ENCODE measurements around the gene RPH3AL. TPM values are rescaled to one million over a fixed set of nuclear protein-coding genes. Genes with fewer than 3 reads are reported as not detected.
"Not testable (repeated sequence)": the region's sequence is repeated elsewhere in the genome, so short reads cannot be mapped to it uniquely, and the experiment has no call there.

Gene RPH3AL
- total RNA-seq, 1 donor from 2014 or later: 44.2 TPM

DNA sequence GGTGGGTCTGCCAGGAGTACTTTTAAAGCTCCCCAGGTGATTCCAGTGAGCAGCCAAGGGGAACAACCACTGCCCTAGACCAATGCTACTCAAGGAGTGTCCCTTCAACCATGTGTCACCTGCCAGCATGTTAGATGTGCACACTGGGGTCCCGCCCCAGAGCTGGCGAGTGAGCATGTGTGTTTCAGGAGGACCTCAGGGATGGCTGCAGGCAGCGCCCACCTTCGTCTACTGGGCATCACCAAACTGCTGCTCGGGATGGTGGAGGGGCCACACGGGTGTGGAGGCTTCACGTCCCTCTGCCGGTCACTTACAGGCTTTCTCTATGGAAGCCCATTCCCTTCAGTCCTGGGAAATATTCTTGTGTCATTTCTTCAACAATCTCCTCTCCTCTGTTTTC is 142.2 kb downstream of the RPH3AL start:
- Histone ChIP-seq H3K4me1 (no peaks in the 10 kb centered on the region), H3K4me3 (no peak overlapping the region), H3K9me3 (no peaks in the 10 kb centered on the region), H3K27ac (no peak overlapping the region), H3K27me3 (no peaks in the 10 kb centered on the region), H3K36me3 (no peaks in the 10 kb centered on the region)
- intact Hi-C loops (cut with DNase I): no loop called here
- TF ChIP-seq, protein P1, sequence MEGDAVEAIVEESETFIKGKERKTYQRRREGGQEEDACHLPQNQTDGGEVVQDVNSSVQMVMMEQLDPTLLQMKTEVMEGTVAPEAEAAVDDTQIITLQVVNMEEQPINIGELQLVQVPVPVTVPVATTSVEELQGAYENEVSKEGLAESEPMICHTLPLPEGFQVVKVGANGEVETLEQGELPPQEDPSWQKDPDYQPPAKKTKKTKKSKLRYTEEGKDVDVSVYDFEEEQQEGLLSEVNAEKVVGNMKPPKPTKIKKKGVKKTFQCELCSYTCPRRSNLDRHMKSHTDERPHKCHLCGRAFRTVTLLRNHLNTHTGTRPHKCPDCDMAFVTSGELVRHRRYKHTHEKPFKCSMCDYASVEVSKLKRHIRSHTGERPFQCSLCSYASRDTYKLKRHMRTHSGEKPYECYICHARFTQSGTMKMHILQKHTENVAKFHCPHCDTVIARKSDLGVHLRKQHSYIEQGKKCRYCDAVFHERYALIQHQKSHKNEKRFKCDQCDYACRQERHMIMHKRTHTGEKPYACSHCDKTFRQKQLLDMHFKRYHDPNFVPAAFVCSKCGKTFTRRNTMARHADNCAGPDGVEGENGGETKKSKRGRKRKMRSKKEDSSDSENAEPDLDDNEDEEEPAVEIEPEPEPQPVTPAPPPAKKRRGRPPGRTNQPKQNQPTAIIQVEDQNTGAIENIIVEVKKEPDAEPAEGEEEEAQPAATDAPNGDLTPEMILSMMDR (IDR thresholded peaks at IDR 0.05): no peak
- no peak for DNase-seq (ENCODE audit: low spot score in 2 of 2)

DNA sequence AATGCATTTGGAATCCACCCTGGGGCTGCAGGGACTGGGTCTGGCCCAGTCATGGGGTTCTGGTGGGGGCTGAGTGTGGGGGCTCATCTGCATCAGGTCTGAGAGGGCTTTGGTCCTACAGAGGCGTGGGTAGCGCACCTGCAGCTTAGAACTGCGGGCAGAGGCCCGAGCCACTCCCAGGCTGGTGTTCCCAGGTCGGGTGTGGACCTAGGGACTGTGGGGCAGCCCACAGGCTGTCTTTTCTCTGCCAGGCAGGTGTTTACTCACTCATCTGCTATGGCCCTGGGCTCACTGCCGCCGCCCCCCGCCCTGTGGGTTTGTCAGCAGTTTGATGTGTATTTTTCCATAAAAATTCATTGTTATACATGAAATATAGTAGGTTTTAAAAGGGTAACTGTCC is 144.2 kb downstream of the RPH3AL start:
- no peak overlapping the region for H3K4me3 ChIP-seq
- no peaks in the 10 kb centered on the region for H3K4me1 ChIP-seq
- H3K27ac ChIP-seq: no peak overlapping the region
- H3K27me3 ChIP-seq: no peaks in the 10 kb centered on the region
- no peak for DNase-seq (ENCODE audit: low spot score in 2 of 2)
- no peaks in the 10 kb centered on the region for H3K36me3 ChIP-seq
- no peaks in the 10 kb centered on the region for H3K9me3 ChIP-seq
- intact Hi-C loops (cut with DNase I): no loop called here
- TF ChIP-seq, protein P1 (IDR thresholded peaks at IDR 0.05): no peak

DNA sequence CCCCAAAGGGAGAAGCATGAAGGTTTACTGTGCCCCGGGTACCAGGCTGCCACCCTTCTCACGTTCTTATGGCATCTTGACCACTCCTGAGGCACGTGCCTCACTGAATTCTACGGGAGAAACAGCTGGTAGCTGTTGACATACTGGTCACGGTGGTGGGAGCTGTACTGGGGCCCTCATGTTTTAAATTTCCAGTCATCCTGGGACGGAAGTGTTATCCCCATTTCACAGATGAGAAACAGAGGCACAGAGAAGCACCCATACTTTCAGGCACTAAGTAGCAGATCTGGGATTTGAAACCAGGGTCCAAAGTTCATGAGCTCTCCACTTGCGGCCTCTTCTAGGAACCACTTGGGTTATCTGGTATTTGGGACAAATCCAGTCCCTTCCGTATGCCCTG is 144.8 kb downstream of the RPH3AL start:
- no peak overlapping the region for H3K27ac ChIP-seq
- H3K4me3 ChIP-seq: no peak overlapping the region
- H3K4me1 ChIP-seq: no peaks in the 10 kb centered on the region
- TF ChIP-seq, protein P1 (IDR thresholded peaks at IDR 0.05): no peak
- H3K36me3 ChIP-seq: no peaks in the 10 kb centered on the region
- no peak for DNase-seq (ENCODE audit: low spot score in 2 of 2)
- H3K27me3 ChIP-seq: no peaks in the 10 kb centered on the region
- H3K9me3 ChIP-seq: no peaks in the 10 kb centered on the region
- intact Hi-C loops (cut with DNase I): no loop called here

DNA sequence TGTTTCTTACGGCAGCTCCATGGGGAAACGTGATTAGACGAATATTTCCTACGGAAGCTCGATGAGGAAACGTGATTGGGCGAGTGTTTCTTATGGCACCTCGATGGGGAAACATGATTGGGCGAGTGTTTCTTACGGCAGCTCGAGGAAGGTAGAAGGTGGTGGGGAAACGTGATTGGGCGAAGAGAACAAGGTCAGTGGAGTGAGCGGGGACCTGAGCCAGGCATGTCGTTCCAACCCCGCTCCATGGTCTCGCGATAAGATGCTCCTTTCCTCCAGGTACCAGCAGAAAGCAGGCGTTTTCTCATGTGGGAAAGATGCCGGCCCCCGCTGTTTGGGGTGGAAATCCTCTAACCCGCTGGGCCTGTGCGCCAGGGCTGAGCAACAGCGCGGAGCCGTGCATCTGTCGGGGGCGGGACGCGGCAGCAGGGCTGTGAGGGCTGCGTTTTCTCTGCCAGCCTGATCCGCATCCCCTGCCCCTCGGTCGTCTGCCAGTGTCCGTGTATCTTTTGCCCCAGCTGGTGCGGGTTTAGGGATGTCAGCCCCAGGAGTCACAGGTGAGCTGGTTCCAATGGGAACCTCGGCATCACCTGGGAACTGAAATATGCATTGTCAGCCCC is 145.6 kb downstream of the RPH3AL start:
- TF ChIP-seq, protein P1 (IDR thresholded peaks at IDR 0.05): no peak
- no peak for DNase-seq (ENCODE audit: low spot score in 2 of 2)

DNA sequence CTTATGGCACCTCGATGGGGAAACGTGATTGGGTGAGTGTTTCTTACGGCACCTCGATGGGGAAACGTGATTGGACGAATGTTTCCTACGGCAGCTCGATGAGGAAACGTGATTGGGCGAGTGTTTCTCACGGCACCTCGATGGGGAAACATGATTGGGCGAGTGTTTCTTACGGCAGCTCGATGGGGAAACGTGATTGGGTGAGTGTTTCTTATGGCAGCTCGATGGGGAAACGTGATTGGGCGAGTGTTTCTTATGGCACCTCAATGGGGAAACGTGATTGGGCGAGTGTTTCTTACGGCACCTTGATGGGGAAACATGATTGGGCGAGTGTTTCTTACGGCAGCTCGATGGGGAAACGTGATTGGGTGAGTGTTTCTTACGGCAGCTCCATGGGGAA is 146.1 kb downstream of the RPH3AL start:
- DNase-seq (ENCODE audit: low spot score in 2 of 2); H3K27me3 ChIP-seq; H3K27ac ChIP-seq; H3K36me3 ChIP-seq; H3K4me3 ChIP-seq; H3K4me1 ChIP-seq; intact Hi-C loops (cut with DNase I); H3K9me3 ChIP-seq: not testable (repeated sequence)

More for the DNA sequence above, 145.6 kb downstream of the RPH3AL start:
- H3K9me3 ChIP-seq: no peaks in the 10 kb centered on the region
- H3K27ac ChIP-seq: no peak overlapping the region
- intact Hi-C loops (cut with DNase I): no loop called here
- no peaks in the 10 kb centered on the region for H3K27me3 ChIP-seq
- H3K4me3 ChIP-seq: no peak overlapping the region
- H3K4me1 ChIP-seq: no peaks in the 10 kb centered on the region
- H3K36me3 ChIP-seq: no peaks in the 10 kb centered on the region

DNA sequence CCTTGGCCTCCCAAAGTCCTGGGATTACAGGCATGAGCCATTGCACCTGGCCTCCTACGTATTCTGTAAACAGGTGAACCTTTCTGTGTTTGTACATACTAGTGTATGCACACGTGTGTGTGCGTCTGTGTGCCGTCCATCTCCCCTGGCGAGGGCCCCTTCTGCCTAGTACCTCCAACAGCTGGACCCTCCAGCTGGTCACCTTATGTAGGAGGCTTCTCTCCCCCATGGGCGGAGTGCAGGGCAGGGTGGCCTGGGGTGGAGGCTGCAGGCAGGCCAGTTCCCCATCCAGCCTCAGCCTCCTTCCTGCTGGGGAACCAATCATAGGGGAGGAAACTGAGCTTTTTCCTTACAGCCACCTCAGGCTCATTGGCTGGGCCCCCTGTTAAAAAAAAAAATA is 146.8 kb downstream of the RPH3AL start:
- DNase-seq (ENCODE audit: low spot score in 2 of 2): no peak
- no peaks in the 10 kb centered on the region for H3K36me3 ChIP-seq
- TF ChIP-seq, protein P1 (IDR thresholded peaks at IDR 0.05): no peak
- intact Hi-C loops (cut with DNase I): no loop called here
- H3K4me1 ChIP-seq: no peaks in the 10 kb centered on the region
- no peaks in the 10 kb centered on the region for H3K9me3 ChIP-seq
- no peaks in the 10 kb centered on the region for H3K27me3 ChIP-seq
- no peak overlapping the region for H3K4me3 ChIP-seq
- H3K27ac ChIP-seq: no peak overlapping the region

Data from ascending aorta (tissue), 2 donors.